ENCODE results near the gene TM9SF2.

The TM9SF2 gene

DNA sequence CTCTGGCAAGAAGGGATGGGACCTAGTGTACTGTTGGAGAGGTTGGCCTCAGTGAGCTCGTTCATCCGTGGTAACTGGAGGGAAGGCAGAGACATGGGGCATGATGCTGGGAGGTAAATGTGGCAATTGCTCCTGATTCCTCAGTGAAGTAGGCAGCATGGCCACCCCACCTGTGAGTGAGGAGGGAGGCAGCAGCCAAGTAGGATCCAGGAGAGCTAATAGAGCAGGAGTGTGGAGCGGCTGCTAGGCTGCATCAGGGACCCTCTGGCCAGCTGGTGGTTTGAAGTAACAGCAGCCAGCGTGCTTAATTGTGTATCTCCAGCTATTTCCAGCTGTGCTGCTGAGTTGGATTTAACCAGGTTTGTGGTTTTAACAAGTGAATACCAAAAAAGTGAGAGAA is 24.7 kb downstream of the TM9SF2 start:
- no peak overlapping the region for H3K4me3 ChIP-seq (ENCODE audit: control insufficient read depth, low read depth, low read length)
- no peak for TF ChIP-seq CTCF (conservative IDR thresholded peaks at IDR 0.05; ENCODE audit: control insufficient read depth, insufficient read depth, low read depth, low read length)
- DNase-seq (ENCODE audit: low read depth): no peak

- no peak for TF ChIP-seq CTCF (conservative IDR thresholded peaks at IDR 0.05; ENCODE audit: control insufficient read depth, insufficient read depth, low read depth, low read length)
- H3K4me3 ChIP-seq (ENCODE audit: control insufficient read depth, low read depth, low read length): no peak overlapping the region
- no peak for DNase-seq (ENCODE audit: low read depth)
Measured at GRCh38 chr13:99526549-99526948, 25.3 kb downstream of the TM9SF2 start.

GRCh38 chr13:99527301-99527700 is 26.0 kb downstream of the TM9SF2 start:
- TF ChIP-seq CTCF (conservative IDR thresholded peaks at IDR 0.05; ENCODE audit: control insufficient read depth, insufficient read depth, low read depth, low read length): no peak
- no peak for DNase-seq (ENCODE audit: low read depth)
- no peak overlapping the region for H3K4me3 ChIP-seq (ENCODE audit: control insufficient read depth, low read depth, low read length)

DNA sequence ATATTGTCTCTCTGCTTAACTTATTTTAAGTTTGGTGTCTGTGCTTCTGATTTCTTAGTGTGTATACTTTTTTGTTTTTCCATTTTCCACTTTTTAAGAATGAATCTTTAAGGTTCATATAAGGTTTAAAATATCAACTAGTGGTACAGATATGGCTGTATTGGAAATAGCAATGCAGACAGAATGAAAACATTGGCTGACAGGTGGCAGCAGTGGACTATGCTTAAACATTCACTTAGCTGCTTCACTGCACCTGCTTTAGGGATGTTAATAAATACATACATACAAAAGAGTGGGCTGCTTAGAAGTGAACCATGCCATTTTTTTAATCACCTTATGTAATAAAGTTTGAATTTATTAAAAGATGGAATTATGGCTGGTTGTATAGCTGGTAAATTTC is 27.3 kb downstream of the TM9SF2 start:
- no peak overlapping the region for H3K4me3 ChIP-seq (ENCODE audit: control insufficient read depth, low read depth, low read length)
- DNase-seq (ENCODE audit: low read depth): no peak
- TF ChIP-seq CTCF (conservative IDR thresholded peaks at IDR 0.05; ENCODE audit: control insufficient read depth, insufficient read depth, low read depth, low read length): no peak

DNA sequence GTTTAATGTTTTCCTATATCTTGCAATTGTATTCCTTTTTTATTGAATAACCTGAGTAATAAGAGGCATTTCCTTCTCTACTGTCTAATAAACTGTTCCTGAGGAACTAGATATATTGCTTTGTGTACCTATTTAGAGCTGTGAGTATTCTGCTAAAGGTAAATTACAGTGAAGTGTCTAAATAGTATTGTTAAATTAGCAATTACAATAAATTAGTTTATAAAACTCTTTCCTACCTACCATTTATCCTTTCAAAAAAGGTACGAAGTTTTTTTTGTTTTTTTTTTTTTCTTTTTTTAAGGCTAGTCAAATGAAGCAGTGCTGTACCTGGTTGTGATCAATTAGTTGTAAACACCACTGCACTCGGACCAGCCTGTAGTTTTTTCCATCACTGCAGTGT is 34.8 kb downstream of the TM9SF2 start:
- H3K4me3 ChIP-seq (ENCODE audit: control insufficient read depth, low read depth, low read length): no peak overlapping the region
- no peak for DNase-seq (ENCODE audit: low read depth)
- TF ChIP-seq CTCF (conservative IDR thresholded peaks at IDR 0.05; ENCODE audit: control insufficient read depth, insufficient read depth, low read depth, low read length): no peak

- no peak for DNase-seq (ENCODE audit: low read depth)
- no peak for TF ChIP-seq CTCF (conservative IDR thresholded peaks at IDR 0.05; ENCODE audit: control insufficient read depth, insufficient read depth, low read depth, low read length)
- no peak overlapping the region for H3K4me3 ChIP-seq (ENCODE audit: control insufficient read depth, low read depth, low read length)
Measured at GRCh38 chr13:99540530-99540929, 39.3 kb downstream of the TM9SF2 start.

DNA sequence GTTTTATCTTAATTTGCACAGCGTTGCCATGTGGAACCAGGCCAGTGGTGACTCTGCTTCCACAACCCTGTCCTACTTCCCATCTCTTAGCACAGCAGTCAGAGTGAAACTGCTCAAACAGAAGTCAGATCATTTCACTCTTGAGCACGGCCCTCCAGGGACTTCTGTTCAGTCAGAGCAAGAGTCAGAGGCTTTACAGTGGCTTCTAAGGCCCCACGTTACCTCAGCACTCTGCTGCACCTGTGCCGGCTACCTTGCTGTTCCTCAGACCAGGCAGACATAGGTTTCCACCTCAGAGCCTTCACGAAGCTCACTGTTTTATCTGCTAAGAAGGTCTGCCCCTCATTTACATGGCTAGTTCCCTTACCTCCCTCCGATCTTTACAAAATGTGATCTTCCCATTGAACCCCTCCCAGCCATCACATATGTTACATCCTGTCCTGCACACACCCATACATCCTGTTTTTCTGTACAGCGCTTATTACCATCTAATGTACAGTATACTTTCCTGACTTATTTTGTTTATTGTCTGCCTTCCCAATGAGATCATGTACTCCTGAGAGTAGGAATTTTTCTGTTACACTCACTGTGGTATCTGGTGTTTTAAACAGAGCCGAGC is 41.6 kb downstream of the TM9SF2 start:
- TF ChIP-seq CTCF (conservative IDR thresholded peaks at IDR 0.05; ENCODE audit: control insufficient read depth, insufficient read depth, low read depth, low read length): no peak

More for the DNA sequence above, 41.6 kb downstream of the TM9SF2 start:
- no peak overlapping the region for H3K4me3 ChIP-seq (ENCODE audit: control insufficient read depth, low read depth, low read length)
- no peak for DNase-seq (ENCODE audit: low read depth)

Measured in fibroblast of mammary gland (primary cell).